T-helper 2 cell treated with Interferon-gamma antibody and Interleukin-4, amounts not matched to agents 100 ng/mL and 5 ng/mL, for 36 hours (primary cell): ENCODE data around the gene AK4. TPM values are rescaled to one million over a fixed set of nuclear protein-coding genes. Genes with fewer than 3 reads are reported as not detected.

Source experiments
- intact Hi-C: fragments of 100-400 bp; cut with micrococcal nuclease; formaldehyde crosslinking; loops from one replicate; pipeline ENCODE4 v1.15.1; 2023
- total RNA-seq: library from RNA; stranded (reverse); gene quantifications from 2 replicates; pipeline ENCODE4 v1.2.3, GENCODE V29; 2022

AK4 gene
- total RNA-seq, 1 donor from 2014 or later, result 44.0 TPM

DNA sequence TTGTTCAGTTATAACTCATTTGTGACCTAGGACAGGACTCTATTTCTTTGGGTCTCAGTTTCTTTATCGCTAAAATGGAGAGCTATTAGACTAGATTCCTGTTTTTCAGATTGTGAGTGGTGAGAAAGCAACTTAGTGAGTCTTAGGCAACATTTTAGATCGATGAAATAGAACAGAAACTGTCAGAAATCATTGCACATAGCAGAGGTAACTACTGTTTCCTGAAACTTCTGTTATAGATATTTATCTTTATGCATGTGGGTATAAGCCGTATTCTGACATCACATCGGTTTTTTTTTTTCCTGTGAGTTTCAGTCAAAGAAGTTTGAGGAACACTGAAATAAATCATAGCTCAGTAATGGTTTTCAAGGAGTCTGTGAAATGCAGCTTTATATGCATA lies 119.3 kb downstream of the AK4 start:
- intact Hi-C loops, result loop anchor here (5.0 kb wide), 1 partner anchor 155 kb away; the partner anchor contains the start of genes LEPR and LEPROT

DNA sequence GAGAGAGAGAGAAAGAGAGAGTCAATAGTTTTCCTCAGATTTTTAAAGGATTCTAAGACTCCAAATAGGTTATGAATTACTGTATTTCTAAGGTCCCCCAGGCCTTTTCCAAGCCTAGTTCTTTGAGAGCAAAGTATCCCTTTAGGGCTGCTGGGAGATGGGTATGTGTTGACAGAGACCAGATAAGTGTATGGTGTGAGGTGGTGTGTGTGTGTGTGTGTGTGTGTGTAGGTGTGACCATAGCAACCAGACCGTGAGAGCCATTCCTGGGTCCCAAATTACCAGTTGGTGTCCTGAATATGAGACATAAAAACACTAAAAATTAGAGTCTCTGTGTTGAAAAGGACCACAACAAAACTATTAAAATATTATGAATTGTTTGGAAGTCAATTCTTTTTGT lies 119.7 kb downstream of the AK4 start:
- intact Hi-C loops, result loop anchor here (5.0 kb wide), 1 partner anchor 155 kb away; the partner anchor contains the start of genes LEPR and LEPROT

DNA sequence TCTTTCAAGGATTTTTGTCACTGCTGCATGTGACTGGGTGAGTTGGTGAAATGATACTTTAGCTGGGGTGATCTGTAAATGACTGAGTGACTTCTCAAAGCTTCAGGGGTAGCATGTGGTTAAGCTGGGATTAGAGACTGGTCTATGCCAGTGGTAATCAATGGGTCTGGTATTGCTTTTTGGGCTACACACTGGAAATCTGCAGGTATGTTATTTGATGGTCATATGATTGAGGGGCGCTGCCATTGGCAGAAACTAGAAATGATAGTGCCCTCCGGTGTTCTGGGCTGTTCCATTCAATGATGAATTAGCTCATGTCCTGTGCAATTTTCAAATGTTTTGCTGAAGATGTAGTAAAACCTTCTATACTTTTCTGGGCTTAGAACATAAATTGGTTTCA lies 121.6 kb downstream of the AK4 start:
- intact Hi-C loops, result loop anchor here (5.0 kb wide), 1 partner anchor 153 kb away; the partner anchor contains the start of genes LEPR and LEPROT

DNA sequence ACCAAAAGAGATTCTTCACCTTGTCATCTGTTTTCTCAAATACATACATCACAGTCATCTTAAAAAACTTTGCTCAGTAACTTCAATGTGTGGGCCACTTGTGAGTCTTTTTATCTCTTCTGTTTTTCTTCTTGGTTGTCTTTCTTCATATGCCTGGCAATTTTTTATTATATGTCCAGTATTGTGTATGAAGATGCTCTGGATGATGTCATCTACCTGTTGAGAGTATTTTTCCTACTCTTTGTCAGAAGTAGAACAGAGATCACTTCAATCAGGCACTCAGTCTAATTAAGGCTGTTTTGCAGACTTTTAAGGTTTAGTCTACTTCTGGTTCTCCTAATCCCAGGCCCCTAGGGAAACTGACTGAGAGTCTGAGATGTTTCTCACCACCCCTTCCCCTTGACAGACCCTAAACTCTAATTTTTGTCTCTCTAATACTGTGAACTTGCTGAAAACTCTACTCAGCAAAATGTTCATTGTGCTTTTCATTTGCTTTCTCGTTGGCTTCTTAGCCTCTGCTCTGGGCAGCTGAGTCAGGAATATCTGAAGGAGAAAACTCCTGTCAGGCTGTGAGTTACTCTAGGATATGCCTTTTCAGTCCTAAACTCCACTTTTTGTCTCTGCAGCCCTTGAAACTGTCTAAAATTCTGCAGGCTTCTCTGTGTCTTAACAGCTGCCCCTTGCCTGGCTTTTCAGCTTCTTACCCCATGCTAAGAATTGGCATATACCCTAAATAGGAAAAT lies 128.4 kb downstream of the AK4 start:
- intact Hi-C loops, result no loop called here

DNA sequence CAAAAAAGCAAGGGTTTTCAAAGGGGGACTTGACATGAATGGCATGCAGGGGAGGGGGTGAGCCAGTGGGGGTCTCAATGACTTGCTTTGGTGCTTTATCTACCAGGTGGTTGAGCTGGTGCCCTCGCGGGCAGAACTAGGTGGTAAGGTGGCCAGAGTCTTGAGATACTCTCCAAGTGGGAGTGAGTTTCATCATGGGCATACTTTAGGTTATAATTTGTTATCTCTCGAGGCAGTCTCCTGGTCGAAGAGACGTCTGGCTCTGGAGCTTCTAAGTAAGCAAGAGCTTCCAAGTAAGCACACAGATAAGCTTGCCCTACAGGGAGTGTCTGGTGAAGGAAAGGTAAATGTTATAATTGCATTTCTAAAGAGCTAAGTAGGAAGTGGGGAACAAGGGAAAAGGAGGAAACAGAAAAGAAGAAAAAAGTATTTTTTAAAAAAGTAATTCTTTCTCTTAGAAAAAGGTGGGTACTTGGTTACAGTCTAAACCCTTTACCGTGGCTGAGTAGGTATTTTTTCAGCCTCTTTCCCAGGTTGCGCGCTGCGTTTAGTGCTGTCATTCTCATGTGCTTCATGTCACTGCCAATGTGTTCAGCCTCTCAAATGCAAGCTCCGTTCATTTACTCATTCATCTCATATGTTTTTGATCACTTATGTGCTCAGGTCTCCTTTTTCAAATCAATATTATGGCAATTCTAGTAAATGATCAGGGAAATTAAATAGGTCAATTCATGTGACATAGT lies 129.8 kb downstream of the AK4 start:
- intact Hi-C loops, result no loop called here

DNA sequence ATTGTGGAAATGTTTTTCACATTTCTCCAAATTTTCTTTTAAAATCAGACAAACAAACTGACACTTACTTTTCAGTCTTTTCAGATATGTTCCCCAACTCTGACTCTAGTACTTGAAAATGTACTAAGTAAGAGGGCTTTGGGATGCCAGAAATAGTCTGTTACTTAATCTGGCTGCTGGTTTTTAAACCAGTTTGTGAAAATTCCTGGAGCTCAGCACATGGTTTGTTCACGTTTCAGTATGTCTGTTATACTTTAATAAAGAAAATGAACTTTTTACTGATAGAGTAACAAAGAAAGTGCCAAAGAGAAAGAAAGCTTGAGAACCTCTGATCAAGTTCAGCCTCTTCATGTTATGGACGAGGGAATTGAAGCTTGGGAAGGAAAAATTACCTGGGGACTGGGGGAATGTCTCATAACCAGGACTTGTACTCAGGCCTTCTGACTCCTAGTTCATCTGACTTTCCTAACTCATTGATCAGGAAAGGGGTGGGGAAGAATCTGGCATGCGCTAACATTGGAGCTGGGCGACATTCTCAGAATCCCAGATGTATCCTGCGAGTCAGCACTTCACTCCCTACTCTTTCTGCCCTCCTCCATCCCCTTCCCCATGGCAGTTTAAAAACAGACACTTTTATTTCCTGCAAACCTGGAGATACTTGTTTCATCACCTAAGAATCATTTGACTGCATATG lies 130.5 kb downstream of the AK4 start:
- intact Hi-C loops, result no loop called here

DNA sequence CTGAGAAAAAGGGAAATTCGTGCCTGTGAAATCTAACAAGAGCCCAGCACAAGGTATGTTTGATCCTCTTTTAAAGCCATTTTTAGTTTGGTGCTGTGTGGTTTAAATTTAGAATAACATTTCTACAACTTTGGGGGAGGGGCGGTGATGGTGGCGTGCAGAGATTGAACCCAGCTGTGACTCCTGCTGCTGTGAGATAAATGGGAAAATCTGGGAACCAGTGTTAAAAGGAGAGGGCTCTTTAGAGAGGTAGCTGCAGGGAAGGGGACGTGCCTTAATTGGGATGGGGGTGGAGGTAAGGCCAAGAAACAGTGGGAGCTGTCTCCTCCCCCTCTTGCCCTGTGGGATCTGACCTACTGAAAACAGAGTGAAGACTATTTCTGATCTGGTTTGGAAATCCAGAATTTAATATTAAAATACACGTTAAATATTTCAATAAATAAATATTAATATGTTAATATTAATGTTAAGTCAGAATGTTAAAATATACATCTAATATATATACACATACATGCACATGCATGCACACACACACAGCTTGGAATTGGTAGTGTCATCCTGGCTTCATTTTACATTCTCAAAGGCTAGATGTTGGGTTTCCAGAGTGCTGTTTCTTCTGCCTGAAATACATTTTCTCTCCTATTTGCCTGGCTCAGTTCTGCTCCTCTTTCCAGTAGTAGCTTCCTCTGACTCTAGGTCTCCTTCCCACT lies 131.2 kb downstream of the AK4 start:
- intact Hi-C loops, result no loop called here

Other genes with a start within 250 kb of the AK4 start
- 156 and 165 TPM in 2 replicates for gene JAK1, start 181.7 kb upstream of the AK4 start, total RNA-seq
- gene DNAJC6, start 161.3 kb downstream of the AK4 start, total RNA-seq, result 1.8 and 2.8 TPM in 2 replicates